IPS DF 6.9 (cell line): ENCODE results near the gene CUTC.

Experiments used
- DNase-seq: peaks from one replicate; pipeline ENCODE4 v3.0.0-alpha.2; 2013; ENCODE audit warnings: low read depth, low spot score
- H3K27ac ChIP-seq: one replicate; pipeline ENCODE4 v1.5.1; 2013; ENCODE audit warnings: low read length, control low read depth
- H3K27me3 ChIP-seq: 2 replicates; pipeline ENCODE4 v1.6.1; 2013; ENCODE audit warnings: mild to moderate bottlenecking, low read length; ENCODE audit not compliant: control insufficient read depth, insufficient read depth
- H3K36me3 ChIP-seq: 2 replicates; pipeline ENCODE4 v1.6.1; 2013; ENCODE audit warnings: low read length; ENCODE audit not compliant: control insufficient read depth, insufficient read depth
- H3K4me1 ChIP-seq: 2 replicates; pipeline ENCODE4 v1.6.1; 2013; ENCODE audit warnings: low read length; ENCODE audit not compliant: control insufficient read depth, insufficient read depth
- H3K4me3 ChIP-seq: 2 replicates; pipeline ENCODE4 v1.5.1; 2013; ENCODE audit warnings: mild to moderate bottlenecking, low read length
- H3K9me3 ChIP-seq: 2 replicates; pipeline ENCODE4 v1.6.1; 2013; ENCODE audit warnings: low read length, inconsistent platforms; ENCODE audit not compliant: control insufficient read depth, insufficient read depth
- WGBS: extraction: QIAGEN DNeasy Blood & Tissue Kit; methylation state at CpG from one replicate; pipeline ENCODE4 v1.1.7; 2013; ENCODE audit warnings: mixed read lengths, missing lambda C conversion rate; ENCODE audit not compliant: insufficient read length, insufficient coverage; 5-methylcytosine and 5-hydroxymethylcytosine counted together

CUTC gene

DNA sequence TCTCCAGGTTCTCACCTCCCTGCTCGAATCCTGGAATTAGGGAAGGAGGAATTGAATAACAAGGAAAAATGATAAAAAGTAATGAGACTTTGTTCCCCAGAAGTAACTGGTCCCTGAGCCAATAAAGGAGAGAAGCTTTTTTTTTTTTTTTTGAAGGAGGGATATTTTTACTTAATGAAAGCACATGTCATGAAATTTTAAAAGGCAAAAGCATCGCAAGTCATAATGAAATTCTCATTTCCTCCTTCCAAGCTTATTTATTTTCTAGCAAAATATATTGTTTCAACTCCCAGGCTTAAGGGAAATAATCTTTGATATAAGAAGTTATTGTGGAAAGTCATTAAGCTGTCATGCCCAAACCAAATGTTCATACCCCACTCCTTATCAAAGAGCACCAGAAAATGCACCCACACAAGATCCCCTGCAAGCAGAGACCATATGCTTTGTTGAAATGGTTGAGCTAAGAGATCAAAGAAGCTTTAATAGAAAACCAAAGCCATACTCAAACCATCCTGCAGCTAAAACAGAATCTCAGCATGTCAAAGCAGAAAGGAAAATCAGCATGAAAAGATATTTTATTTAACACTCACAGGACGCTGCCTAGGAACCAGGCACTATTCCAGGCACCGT lies 33.8 kb downstream of the CUTC start:
- Histone ChIP-seq H3K27me3 (no peaks in the 10 kb centered on the region), H3K27ac (no peak overlapping the region), H3K9me3 (no peaks in the 10 kb centered on the region), H3K36me3 (no peaks in the 10 kb centered on the region), H3K4me3 (no peak overlapping the region), H3K4me1 (no peaks in the 10 kb centered on the region)
- WGBS, result no CpG with 5 or more reads among the region's 4 CpGs
- no peak for DNase-seq

DNA sequence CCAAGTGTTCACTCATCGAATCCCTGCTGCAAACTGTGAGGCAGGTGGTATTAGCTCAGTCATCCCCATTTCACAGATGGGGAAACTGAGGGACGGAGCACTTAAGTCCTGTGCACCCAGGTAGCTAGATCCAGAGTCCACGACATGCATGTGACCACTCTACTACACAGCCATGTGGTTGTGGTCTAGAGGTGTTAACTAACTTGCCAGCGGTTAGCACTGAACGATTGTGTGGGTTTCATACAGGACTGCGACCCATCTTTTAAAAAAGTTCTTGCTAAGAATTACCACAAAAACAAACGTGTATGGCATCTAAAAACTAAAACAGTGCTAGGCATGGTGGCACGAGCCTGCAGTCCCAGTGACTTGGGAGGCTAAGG lies 34.3 kb downstream of the CUTC start:
- Histone ChIP-seq H3K27me3 (no peaks in the 10 kb centered on the region), H3K4me1 (no peaks in the 10 kb centered on the region), H3K27ac (no peak overlapping the region), H3K9me3 (no peaks in the 10 kb centered on the region), H3K4me3 (no peak overlapping the region), H3K36me3 (no peaks in the 10 kb centered on the region)
- no peak for DNase-seq
- WGBS, result no CpG with 5 or more reads among the region's 8 CpGs

DNA sequence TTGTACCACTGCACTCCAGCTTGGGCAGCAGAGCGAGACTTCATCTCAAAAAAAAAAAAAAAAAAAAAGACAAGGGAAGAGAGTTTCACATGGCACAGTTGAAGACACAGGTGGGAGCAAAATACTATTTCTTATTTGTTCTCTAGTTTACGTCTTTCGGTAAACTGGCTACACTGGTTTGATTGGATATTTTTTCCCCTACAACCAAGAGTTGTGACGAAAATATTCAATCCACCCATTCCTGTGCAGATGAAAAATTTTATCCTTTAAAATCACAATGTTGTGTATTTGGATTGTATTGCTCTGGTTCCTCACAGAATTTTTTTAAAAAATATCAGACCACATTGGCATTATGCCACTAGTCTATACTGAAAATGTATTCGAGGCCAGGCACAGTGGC lies 35.9 kb downstream of the CUTC start:
- no peaks in the 10 kb centered on the region for H3K27me3 ChIP-seq
- no CpG with 5 or more reads among the region's 5 CpGs for WGBS
- no peak overlapping the region for H3K4me3 ChIP-seq
- no peak overlapping the region for H3K27ac ChIP-seq
- H3K9me3 ChIP-seq, result no peaks in the 10 kb centered on the region
- no peak for DNase-seq
- H3K4me1 ChIP-seq, result no peaks in the 10 kb centered on the region
- H3K36me3 ChIP-seq, result no peaks in the 10 kb centered on the region

DNA sequence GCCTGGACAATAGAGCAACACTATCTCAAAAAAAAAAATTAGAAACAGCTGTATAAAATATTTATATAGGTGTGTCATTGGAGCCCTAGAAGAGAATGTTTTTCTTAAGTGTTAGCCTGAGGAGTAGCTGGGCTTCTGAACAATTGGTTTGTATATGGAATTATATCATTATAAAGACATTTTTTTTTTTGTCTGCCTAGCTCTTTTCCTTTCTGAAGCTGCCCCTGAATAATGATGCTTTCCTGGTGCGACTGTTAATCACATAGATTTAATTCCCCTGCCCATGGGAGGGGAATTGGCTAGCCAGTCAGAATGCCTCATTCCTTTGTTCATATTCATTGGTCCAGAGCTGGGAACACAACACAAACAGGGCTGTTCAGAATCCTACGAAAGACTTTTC lies 36.5 kb downstream of the CUTC start:
- H3K36me3 ChIP-seq, result no peaks in the 10 kb centered on the region
- no peak overlapping the region for H3K27ac ChIP-seq
- WGBS, result no CpG with 5 or more reads among the region's 2 CpGs
- H3K4me1 ChIP-seq, result no peaks in the 10 kb centered on the region
- no peak for DNase-seq
- no peaks in the 10 kb centered on the region for H3K27me3 ChIP-seq
- H3K9me3 ChIP-seq, result no peaks in the 10 kb centered on the region
- H3K4me3 ChIP-seq, result no peak overlapping the region

DNA sequence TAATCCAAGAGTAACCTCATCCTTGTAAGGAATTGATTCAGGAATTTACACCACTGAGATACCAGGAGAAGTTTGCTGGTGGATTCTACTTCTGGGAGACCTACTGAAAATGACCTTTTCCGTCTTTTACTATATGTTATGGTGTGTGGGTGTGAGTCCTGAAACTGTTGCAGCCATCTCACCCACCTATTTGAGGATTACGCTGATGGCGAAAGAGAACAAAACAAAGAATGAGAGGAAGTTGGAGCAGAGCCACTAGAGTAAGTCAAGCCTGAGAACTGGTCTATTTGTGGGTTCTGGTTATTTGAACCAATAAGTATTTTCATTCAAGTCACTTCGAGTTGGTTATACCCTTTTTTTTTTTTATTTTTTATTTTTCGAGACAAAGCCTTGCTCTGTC lies 37.7 kb downstream of the CUTC start:
- Histone ChIP-seq H3K9me3 (no peaks in the 10 kb centered on the region), H3K36me3 (no peaks in the 10 kb centered on the region), H3K27ac (no peak overlapping the region), H3K4me1 (no peaks in the 10 kb centered on the region), H3K4me3 (no peak overlapping the region), H3K27me3 (no peaks in the 10 kb centered on the region)
- WGBS, result no CpG with 5 or more reads among the region's 5 CpGs
- no peak for DNase-seq

DNA sequence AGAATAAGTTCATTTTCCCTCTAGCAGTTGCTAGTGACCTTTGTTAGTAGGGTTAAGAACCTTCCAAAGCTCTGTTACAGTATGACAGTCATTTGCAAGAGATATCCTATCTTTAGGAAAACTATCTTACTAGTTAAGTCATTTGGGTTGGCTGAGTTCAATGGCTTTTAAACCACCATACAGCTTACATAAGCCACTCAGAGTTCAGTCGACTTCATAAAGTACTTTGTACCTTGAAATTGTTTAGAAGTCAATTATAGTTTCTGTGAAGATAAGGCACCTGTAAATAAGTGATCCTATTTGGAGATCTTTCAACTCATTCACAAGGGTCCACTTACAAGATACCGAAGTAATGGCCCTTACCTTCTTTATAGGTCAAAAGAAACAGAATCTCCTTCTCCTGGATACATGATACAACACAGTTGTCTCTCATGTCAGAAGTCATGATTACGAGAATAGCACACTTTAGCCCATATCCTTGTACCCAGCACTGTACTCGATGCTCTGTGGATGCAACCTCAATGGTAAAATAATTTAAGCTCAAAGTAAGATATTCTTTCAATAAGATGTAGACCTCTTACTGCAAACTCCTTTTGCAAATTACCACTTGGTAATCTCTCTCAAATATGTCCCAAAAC lies 38.5 kb downstream of the CUTC start:
- Histone ChIP-seq H3K9me3 (no peaks in the 10 kb centered on the region), H3K27ac (no peak overlapping the region), H3K4me3 (no peak overlapping the region), H3K27me3 (no peaks in the 10 kb centered on the region), H3K36me3 (no peaks in the 10 kb centered on the region), H3K4me1 (no peaks in the 10 kb centered on the region)
- DNase-seq, result no peak
- no CpG with 5 or more reads among the region's 4 CpGs for WGBS

DNA sequence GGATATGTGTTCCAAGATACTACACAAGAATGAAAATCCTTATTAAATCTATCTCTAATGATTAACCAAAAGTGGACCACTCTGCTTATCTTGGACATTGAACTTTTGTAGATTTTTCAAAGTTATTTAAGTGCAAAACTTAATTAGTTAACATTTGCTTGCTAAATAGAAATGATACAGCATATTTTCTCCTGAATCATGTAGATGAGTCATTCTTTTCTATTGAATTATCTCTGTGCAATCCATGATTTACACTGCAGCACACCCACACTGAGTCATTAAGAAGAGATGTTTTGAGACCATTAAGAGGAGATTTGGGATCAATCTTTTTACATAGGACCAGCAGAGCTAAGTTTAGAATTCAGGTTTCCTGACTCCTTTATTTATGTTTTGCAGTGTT lies 43.8 kb downstream of the CUTC start:
- H3K4me3 ChIP-seq, result no peak overlapping the region
- peaks cover 2% of the 10 kb centered on the region; the same call in 1 of the 2 replicates for H3K4me1 ChIP-seq
- DNase-seq, result no peak
- H3K9me3 ChIP-seq, result no peaks in the 10 kb centered on the region
- H3K27ac ChIP-seq, result no peak overlapping the region
- no peaks in the 10 kb centered on the region for H3K36me3 ChIP-seq
- no peaks in the 10 kb centered on the region for H3K27me3 ChIP-seq

DNA sequence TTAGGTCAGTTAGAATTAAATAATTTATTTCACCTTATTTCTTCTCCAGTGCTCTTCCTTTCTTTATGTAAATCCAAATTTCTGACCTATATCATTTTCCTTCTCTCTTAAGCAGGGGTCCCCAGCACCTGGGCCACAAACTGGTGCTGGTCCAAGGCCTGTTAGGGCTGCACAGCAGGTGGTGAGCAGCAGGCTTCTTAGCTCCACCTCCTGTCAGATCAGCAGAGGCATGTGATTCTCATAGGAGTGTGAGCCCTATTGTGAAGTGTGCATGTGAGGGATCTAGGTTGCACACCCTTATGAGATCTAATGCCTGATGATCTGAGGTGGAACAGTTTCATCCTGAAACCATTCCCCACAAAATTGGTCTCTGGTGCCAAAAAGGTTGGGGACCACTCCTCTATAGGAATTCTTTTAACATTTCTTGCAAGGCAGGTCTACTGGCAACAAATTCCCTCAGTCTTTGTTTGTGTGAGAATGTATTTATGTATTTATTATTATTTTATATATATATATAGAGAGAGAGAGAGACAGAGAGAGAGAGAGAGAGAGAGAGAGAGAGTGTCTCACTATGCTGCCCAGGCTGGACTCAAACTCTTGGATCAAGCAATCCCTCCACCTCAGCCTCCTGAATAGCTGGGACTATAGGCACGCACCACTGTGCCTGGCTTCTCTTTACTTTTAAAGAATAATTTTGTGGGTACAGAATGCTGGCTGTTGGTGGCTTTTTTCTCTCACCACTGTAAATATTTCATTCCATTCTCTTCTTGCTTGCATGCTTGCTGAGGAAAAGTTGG lies 46.1 kb downstream of the CUTC start:
- Histone ChIP-seq H3K4me1 (peaks cover 2% of the 10 kb centered on the region; the same call in 1 of the 2 replicates), H3K4me3 (no peak overlapping the region)

DNA sequence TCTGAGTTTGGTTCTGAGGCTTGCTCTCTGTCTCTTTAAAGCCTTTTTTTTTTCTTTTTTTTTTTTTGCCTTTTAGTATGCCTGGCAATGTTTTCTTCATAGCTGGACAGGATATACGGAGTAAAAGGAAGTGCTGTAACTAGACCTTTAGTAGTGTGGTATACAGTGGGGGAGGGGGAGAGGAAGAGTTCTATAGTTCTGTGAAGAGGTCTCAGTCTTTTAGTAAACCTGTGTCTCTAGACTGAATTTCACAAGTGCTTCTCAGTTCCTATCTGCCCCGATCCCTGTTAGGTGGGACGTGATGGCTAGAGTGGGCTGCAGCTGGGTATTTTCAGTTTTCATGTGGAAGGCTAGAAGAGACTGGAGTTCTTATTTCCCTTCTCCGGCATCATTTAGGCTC lies 47.3 kb downstream of the CUTC start:
- no peak for DNase-seq
- Histone ChIP-seq H3K27ac (no peak overlapping the region), H3K27me3 (no peaks in the 10 kb centered on the region), H3K36me3 (no peaks in the 10 kb centered on the region), H3K9me3 (no peaks in the 10 kb centered on the region), H3K4me3 (no peak overlapping the region), H3K4me1 (peaks cover 2% of the 10 kb centered on the region; the same call in 1 of the 2 replicates)
- no CpG with 5 or more reads among the region's 4 CpGs for WGBS

More for the DNA sequence above, 46.1 kb downstream of the CUTC start:
- Histone ChIP-seq H3K27ac (no peak overlapping the region), H3K9me3 (no peaks in the 10 kb centered on the region), H3K36me3 (no peaks in the 10 kb centered on the region), H3K27me3 (no peaks in the 10 kb centered on the region)
- WGBS, result no CpG with 5 or more reads among the region's 1 CpG
- DNase-seq, result no peak

DNA sequence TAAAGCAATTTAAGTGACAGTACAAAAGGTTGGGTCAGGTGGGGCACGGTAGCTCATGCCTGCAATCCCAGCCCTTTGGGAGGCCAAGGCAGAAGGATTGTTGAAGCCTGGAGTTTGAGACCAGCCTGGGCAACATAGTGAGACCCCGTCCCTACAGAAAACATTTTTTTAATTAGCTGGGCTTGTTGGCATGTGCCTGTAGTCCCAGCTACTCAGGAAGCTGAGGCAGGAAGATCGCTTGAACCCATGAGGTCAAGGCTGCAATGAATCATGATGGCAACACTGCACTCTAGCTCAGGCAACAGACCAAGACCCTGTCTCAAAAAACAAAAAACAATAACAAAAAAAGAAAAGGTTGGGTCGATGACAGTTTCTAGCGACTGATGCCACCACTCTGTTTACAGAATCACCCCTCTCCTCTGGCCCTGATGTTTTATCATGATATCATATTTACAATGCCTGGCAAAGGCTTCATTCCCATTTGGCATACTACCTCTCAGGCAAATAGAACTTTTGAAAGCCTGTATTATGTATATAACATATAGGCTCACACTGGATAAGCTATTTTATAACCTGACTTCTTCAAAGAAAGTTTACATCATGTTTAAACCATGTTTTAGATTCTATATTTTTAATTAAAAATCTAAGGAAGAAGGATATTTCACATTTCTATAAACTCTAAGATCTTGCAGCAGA lies 49.8 kb downstream of the CUTC start:
- Histone ChIP-seq H3K36me3 (no peaks in the 10 kb centered on the region), H3K27ac (no peak overlapping the region), H3K4me1 (peaks cover 2% of the 10 kb centered on the region), H3K9me3 (no peaks in the 10 kb centered on the region), H3K4me3 (no peak overlapping the region), H3K27me3 (no peaks in the 10 kb centered on the region)
- no CpG with 5 or more reads among the region's 5 CpGs for WGBS
- no peak for DNase-seq
